ENCODE data around the gene TMBIM1.

GRCh38 chr2:218325566-218326160 lies 33.4 kb upstream of the TMBIM1 start:
- TF ChIP-seq GATA2 (IDR thresholded peaks at IDR 0.05; ENCODE audit: low read depth, low read length) = no peak
- no peak for TF ChIP-seq GATA3 (IDR thresholded peaks at IDR 0.05; ENCODE audit: low read depth, low read length)

Data from SH-SY5Y (cell line).